AG08395 (cell line): ENCODE measurements around the gene MYPOP.

ENCODE experiments used
- DNase-seq: peaks from one replicate; pipeline ENCODE4 v3.0.0; 2012; ENCODE audit warnings: mixed read lengths, low spot score

Gene MYPOP

GRCh38 chr19:45863840-45864628 lies 38.4 kb downstream of the MYPOP start, which contains the start of gene FOXA3:
FOXA3 (plus strand) TSS chr19:45864326; CDS start chr19:45864457, 131 bp downstream.
- DNase-seq = peak; percentile 54

DNA sequence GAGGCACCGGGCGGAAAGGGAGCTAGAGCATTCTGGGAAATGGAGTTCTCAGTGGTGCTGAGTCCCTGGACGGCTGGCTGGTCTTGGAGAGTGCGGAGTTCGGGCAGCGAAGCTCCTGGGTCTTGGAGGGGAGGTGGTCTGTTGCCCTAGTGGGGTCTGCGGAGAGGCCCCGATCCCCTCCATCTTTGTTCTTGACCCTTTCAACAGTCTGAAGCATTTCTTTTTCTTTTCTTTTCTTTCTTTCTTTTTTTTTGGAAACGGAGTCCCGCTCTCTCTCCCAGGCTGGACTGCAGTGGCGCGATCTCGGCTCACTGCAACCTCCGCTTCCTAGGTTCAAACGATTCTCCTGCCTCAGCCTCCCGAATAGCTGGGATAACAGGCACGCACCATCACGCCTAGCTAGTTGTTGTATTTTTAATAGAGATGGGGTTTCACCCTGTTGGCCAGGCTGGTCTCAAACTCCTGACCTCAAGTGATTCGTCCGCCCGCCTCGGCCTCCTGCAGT lies 39.0 kb downstream of the MYPOP start:
- no peak for DNase-seq

DNA sequence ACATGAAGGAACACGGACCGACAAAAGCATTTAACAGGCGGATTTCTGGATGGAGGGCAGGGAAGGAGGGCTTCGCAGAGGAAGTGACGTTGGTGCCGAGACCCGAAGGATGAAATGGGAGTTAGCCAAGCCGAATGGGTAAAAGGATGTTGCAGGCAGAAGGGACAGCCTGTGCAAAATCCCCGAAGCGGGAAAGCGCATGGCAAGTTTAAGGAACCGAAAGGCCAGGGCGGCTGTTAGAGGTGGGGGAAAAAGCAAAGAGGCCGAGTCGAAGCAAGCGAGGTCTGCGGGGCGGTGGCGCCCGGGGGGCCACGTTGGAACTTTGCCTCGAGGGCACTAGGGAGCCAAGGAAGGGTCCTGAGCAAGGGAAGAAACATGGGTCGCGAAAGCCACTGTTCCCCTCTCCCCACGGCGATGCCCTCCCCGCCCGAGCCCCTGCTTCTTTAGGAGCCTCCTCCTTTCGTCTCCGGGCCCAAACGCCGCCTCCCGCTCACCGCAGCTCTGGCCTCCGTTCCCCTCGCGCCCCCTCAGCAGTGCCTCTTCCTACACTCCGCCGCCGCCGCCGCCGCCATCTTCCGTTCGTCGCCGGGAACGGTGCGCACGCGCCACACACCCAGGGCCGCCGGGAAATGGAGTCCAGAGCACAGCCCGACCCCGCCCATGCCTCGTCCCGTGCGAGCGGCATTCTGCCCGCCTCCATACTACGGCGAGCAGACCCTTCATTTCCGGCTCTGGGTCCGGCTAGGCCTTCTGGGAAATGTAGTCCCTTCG lies 39.7 kb downstream of the MYPOP start, which contains the start of gene SYMPK:
SYMPK (minus strand) TSS at position 584 of the 771 bp plus-strand sequence. CDS start 8,652 bp downstream, outside the sequence.
- peak; percentile 100 for DNase-seq

GRCh38 chr19:45862271-45862563 lies 40.2 kb downstream of the MYPOP start:
- no peak for DNase-seq

DNA sequence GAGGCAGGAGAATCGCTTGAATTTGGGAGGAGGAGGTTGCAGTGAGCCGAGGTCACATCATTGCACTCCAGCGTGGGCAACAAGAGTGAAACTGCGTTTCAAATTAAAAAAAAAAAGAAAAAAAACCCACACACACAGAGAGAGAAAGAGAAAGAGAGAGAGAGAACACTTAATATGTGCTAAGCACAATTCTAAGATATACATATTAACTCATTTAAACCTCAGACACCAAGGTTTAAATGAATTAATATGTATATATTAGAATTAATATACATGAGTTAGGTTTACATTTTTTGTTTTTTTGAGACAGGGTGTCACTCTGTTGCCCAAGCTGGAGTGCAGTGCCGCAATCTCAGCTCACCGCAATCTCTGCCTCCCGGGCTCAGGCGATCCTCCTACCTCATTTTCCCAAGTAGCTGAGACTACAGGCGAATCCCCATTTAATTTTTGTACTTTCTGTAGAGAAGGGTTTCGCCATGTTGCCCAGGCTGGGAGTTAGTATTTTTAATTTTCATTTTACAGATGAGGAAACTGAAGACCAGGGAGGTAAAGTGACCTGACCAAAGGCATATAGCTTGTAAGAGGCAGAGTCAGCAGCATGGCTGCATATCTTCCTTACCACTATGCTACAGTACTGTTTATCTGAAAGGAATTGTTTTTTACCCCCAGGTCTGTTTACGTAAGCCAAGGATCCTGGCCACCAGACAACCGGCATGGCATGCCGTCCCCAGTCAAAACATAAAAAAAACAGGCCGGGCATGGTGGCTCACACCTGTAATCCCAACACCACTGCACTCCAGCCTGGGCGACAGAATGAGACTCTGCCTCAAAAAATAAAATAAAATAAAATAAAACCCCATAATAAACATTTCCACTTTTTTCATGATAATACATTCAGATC lies 41.8 kb downstream of the MYPOP start:
- no peak for DNase-seq

DNA sequence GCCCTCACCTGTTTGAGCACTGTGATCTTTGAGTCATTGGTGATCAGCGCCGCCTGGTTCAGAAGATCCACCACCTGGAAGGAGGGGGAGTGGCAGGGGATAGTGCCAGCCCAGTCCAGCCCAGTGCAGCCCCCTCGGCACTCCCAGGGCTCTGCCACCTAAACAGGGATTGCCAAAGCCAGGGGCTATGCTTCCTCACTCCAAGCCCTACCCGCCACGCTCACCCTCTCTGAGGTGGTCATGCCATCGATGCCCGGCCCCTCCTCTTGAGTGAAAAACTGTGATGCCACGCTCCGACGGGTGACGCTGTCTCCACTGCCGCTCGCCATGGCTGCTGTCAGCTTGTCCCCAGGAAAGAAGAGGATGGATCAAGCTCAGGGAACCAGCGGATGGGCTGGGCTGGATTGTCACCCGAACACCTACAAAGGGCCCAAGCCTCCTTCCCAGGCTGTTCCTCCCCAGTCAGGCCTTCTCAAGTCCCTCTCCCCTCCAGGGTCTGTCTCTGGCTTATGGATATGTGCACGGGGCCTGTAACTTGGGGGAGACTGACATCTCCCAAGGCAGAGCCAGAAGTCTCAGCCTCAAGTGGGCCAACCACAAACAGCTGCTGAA lies 48.1 kb downstream of the MYPOP start:
- DNase-seq = no peak

GRCh38 chr19:45852983-45853382 lies 49.4 kb downstream of the MYPOP start:
- no peak for DNase-seq

- DNase-seq = no peak
Observed at GRCh38 chr19:45852145-45852750, 50.2 kb downstream of the MYPOP start.

GRCh38 chr19:45848922-45849321 lies 53.5 kb downstream of the MYPOP start:
- DNase-seq = no peak

DNA sequence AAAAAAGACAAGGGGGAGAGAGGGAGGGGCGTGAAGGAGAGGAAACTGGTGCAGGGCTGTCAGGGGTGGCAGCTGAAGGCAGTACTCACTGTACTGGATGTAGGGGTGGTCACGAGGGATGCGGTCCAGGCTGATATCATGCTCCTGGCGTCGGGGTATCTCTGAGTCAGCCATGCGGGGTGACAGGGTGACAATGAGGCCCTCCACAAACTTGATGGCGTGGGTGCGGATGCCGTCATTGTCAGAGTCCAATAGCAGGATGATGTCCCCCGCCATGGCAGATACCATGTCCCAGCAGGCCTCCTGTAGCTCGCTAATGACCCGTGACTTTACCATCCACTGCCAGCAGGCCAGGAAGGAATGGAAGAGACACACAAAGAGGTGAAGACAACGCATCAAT lies 54.8 kb downstream of the MYPOP start:
- no peak for DNase-seq

GRCh38 chr19:45842198-45842597 lies 60.2 kb downstream of the MYPOP start:
- DNase-seq = no peak
